Heart right ventricle (tissue), 16 donors: Measurements from ENCODE around the gene ERCC1. TPM values are rescaled to one million over a fixed set of nuclear protein-coding genes. Genes with fewer than 3 reads are reported as not detected.
A peak's percentile ranks its signal among the peaks of the same experiment; 100 is the strongest.

Source experiments
- ATAC-seq, 8 donors: fragments of 200-7000 bp; cut with Tn5 transposase; one replicate each; pipeline ENCODE4 v1.9.1; 2020; ENCODE audit warnings: mild to moderate bottlenecking in 8 of 8, moderate library complexity in 8 of 8, moderate number of reproducible peaks in 1 of 8
- DNase-seq, 2 donors: peaks; one replicate each; pipeline ENCODE4 v3.0.0-alpha.2; 2020
- H3K27ac ChIP-seq, 10 donors: fragments of 200-600 bp; sonication (generic) in 2 of 10; one replicate each; pipeline versions ENCODE4 v1.5.0 to v1.8.0; 2020 to 2022; ENCODE audit warnings: mild to moderate bottlenecking in 3 of 10
- H3K27me3 ChIP-seq, 7 donors: fragments of 200-600 bp; one replicate each; pipeline ENCODE4 v1.8.0; 2021 to 2022; ENCODE audit warnings: mild to moderate bottlenecking in 2 of 7
- H3K36me3 ChIP-seq, 9 donors: fragments of 200-600 bp; sonication (generic) in 1 of 9; one replicate each; pipeline versions ENCODE4 v1.5.0 to v1.8.0; 2020 to 2022; ENCODE audit warnings: mild to moderate bottlenecking in 2 of 9
- H3K4me1 ChIP-seq, 9 donors: fragments of 200-600 bp; sonication (generic) in 1 of 9; one replicate each; pipeline versions ENCODE4 v1.5.0 to v1.8.0; 2020 to 2022; ENCODE audit warnings: mild to moderate bottlenecking in 4 of 9
- H3K4me3 ChIP-seq, 10 donors: fragments of 200-600 bp; sonication (generic) in 2 of 10; one replicate each; pipeline versions ENCODE4 v1.5.0 to v1.8.0; 2020 to 2022; ENCODE audit warnings: mild to moderate bottlenecking in 7 of 10, moderate library complexity in 2 of 10
- H3K9me3 ChIP-seq, 11 donors: fragments of 200-600 bp in 10 of 11; sonication (generic) in 2 of 11; one replicate each; pipeline versions ENCODE4 v1.5.0 to v1.8.0; 2013 to 2022; ENCODE audit warnings: mild to moderate bottlenecking in 2 of 11, control low read depth in 1 of 11, moderate library complexity in 1 of 11
- WGBS, 2 donors: extraction: QIAGEN DNeasy Blood & Tissue Kit; methylation state at CpG; one replicate each; pipeline ENCODE4 v1.1.7; 2013; ENCODE audit warnings: inconsistent platforms in 1 of 2; 5-methylcytosine and 5-hydroxymethylcytosine counted together
- intact Hi-C, 10 donors: fragments of 100-400 bp; cut with DNase I; formaldehyde crosslinking; loops; one replicate each; pipeline versions ENCODE4 v1.11.1 to v1.14.2; 2022
- polyA plus RNA-seq, 2 donors: library from polyadenylated mRNA; stranded (reverse); fragments of 200-250 nt; gene quantifications; one replicate each; pipeline ENCODE4 v1.2.3, GENCODE V29; 2013
- total RNA-seq, 10 donors: library from RNA; stranded (reverse); fragmentation: NEBNext Ultra II Directional in 3 of 10; extraction: Animal tissue kit (Norgen Biotek cat#: 25700) in 3 of 10; gene quantifications; one replicate each; pipeline versions ENCODE4 v1.2.1 to v1.2.4, GENCODE V29; 2021 to 2023
- TF ChIP-seq, protein P1 (sequence below), 9 donors: fragments of 200-600 bp; sonication (generic) in 2 of 9; IDR thresholded peaks; one replicate each; pipeline versions ENCODE4 v1.5.0 to v1.8.0; 2021 to 2022; ENCODE audit warnings: antibody characterized with exemption in 9 of 9, mild to moderate bottlenecking in 5 of 9, moderate library complexity in 1 of 9
- donor health status: Arrhythmogenic right ventricular cardiomyopathy.
- donor health status: ischemic (EF 13 %, LVEDD 7.1; RV severe dilation, severe dysfunction).
- donor health status: healthy with polysubstance abuse.
- donor health status: DM: no; HTN: yes; CAD: no.
- donor health status: DM: no; HTN: no; CAD: no.
- donor health status: ischemic (EF 25% LVEDD 6.9; RV normal size, moderate dysfunction).
- donor health status: ischemic (EF 25% LVEDD 5.7; RV mildly dilated, moderate dysfunction).
- donor health status: healthy.
- donor health status: DM: yes; HTN: yes; CAD: no.
- donor health status: Ischemic cardiomyopathy.
- donor health status: ischemic (EF 35%, LVEDD 5.7; RV mildly dilated, moderate dysfunction).
- donor health status: nonischemic (EF 11% LVEDD 7.7; RV severe dilation, severe dysfunction).
- donor health status: DM: yes; HTN: yes; CAD: no.
- donor health status: PGD.
- donor health status: ischemic (EF 29% LVEDD 5.4; RV normal size, mild dysfunction).
- donor health status: nonischemic (EF 23%, LVEDD 6.1; RV moderate dilation, normal function).

The ERCC1 gene
- total and polyA plus RNA-seq, 12 donors, result 113 to 194 (median 143) TPM

DNA sequence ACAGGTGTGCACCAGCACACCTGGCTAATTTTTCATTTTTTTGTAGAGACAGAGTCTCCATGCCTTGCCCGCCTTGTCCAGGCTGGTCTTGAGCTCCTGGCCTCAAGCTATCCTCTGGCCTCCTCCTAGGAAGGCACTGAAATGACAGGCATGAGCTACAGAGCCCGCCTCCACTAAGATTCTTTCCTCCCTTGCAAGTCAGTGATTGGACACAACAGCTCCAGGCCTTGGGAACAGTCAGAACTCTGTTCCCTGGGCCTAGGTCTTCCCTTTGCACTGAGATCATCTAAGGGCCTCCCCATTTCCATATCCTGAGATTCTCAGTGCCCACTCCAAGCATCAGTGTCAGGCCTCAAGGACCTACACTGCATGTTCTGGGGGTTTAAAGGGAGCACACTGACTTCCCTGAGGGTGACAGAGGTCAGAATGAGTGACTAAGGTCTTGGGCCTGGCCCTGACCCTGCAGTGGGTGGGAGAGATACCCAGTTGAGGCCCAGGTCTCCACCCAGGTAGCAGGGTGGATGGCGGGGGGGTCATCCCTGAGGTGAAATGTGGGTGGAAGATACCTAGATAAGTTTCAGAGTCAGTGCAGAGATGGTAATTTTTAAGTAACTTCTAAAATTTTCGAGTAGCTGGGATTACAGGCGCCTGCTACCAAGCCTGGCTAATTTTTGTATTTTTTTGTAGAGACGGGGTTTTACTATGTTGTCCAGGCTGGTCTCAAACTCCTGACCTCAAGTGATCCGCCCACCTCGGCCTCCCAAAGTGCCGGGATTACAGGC lies 17.3 kb upstream of the ERCC1 start:
- 85 to 95% methylated on average over 9 of the region's 9 CpGs for WGBS, 2 donors
- peak overlapping the region in 9 of 10 donors; percentile 89 to 99 (median 94) for H3K27ac ChIP-seq
- intact Hi-C loops, result loop anchor here in 2 of 10 donors (5.0 to 10.0 kb wide), 2 partner anchors 161 to 204 kb away; partner anchors contain the start of gene GPR4 (in 1 of the 2)
- no peaks in the 10 kb centered on the region for H3K36me3 ChIP-seq
- TF ChIP-seq, protein P1, sequence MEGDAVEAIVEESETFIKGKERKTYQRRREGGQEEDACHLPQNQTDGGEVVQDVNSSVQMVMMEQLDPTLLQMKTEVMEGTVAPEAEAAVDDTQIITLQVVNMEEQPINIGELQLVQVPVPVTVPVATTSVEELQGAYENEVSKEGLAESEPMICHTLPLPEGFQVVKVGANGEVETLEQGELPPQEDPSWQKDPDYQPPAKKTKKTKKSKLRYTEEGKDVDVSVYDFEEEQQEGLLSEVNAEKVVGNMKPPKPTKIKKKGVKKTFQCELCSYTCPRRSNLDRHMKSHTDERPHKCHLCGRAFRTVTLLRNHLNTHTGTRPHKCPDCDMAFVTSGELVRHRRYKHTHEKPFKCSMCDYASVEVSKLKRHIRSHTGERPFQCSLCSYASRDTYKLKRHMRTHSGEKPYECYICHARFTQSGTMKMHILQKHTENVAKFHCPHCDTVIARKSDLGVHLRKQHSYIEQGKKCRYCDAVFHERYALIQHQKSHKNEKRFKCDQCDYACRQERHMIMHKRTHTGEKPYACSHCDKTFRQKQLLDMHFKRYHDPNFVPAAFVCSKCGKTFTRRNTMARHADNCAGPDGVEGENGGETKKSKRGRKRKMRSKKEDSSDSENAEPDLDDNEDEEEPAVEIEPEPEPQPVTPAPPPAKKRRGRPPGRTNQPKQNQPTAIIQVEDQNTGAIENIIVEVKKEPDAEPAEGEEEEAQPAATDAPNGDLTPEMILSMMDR (IDR thresholded peaks at IDR 0.05), result no peak
- ATAC-seq, result no peak
- peaks cover 0 to 49% (median 33%) of the 10 kb centered on the region in 9 donors for H3K4me1 ChIP-seq
- H3K4me3 ChIP-seq, result no peak overlapping the region
- no peak for DNase-seq
- no peaks in the 10 kb centered on the region for H3K27me3 ChIP-seq
- H3K9me3 ChIP-seq, result no peaks in the 10 kb centered on the region

DNA sequence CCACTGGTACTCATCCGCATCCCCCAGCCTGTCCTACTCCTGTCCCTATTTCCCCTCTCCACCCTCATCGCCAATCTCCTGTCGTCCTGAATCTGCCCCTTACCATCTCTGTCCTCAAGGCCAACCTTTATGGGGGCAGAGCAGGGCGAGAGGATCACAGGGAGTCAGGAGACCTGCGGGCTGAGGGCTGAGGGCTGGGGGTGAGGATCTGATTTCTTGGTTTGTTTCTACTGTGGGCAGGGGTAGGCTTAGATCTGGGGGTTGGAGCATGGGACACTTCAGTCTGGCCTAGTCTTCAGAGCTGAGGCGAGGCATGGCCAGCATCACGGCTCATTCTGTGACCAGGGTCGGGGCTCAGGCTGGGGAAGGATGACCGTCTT lies 16.5 kb upstream of the ERCC1 start:
- no peak for DNase-seq
- TF ChIP-seq, protein P1 (IDR thresholded peaks at IDR 0.05), result no peak
- Histone ChIP-seq H3K9me3 (no peaks in the 10 kb centered on the region), H3K4me3 (peak overlapping the region in 9 of 10 donors; percentile 53 to 77 (median 71)), H3K4me1 (peaks cover 0 to 47% (median 31%) of the 10 kb centered on the region in 9 donors), H3K27me3 (no peaks in the 10 kb centered on the region), H3K27ac (peak overlapping the region; percentile 88 to 99 (median 94)), H3K36me3 (no peaks in the 10 kb centered on the region)
- ATAC-seq, result no peak
- WGBS, 2 donors, result 46 to 49% methylated on average over 9 of the region's 9 CpGs
- intact Hi-C loops, result loop anchor here in 2 of 10 donors (5.0 to 10.0 kb wide), 2 partner anchors 162 to 205 kb away; partner anchors contain the start of gene GPR4 (in 1 of the 2)

DNA sequence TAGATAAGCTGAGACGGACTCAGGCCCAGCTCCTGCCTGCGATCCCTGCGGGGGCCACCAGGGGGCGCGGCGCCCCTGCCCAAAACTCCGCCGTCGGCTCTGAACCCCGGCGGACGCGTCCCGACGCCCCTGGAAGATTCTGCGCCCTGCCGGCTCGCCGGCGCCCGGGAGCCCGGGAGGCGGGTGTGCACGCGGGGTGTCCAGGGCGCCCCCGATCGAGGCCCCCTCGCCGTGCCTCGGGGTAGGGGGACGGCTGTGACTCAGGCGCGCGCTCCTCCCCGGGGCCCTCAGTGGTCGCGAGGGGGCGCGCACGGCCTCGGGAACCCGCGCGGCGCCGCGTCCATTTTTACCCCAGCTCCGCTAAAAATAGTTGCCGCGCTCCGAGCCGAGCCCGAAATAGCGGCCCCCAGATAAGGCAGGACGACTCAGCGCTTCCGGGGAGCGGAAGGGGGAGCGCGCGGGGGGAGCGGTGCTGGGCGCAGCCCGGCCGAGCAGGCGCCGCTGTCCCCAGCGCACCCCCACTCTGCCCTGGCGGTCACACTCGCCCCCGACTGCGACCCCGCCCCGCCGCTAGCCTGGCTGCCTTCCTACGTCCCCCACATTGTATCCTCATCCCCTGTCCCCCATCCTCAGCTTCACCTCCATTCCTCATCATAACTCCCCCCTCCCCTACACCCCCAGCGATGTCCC lies 16.0 kb upstream of the ERCC1 start:
- H3K9me3 ChIP-seq, result no peaks in the 10 kb centered on the region
- no peaks in the 10 kb centered on the region for H3K27me3 ChIP-seq
- WGBS, 2 donors, result 1% methylated on average over 70 to 78 of the region's 78 CpGs
- ATAC-seq, result peak; percentile 56 to 83 (median 70)
- no peaks in the 10 kb centered on the region for H3K36me3 ChIP-seq
- TF ChIP-seq, protein P1 (IDR thresholded peaks at IDR 0.05), result peak; percentile 99 to 100 (median 99)
- H3K4me3 ChIP-seq, result peak overlapping the region; percentile 4 to 77 (median 69)
- peaks cover 0 to 42% (median 26%) of the 10 kb centered on the region in 9 donors for H3K4me1 ChIP-seq
- DNase-seq, result peak; percentile 90
- intact Hi-C loops, result loop anchor here (1.0 to 10.0 kb wide), 6 partner anchors 39 to 205 kb away; partner anchors contain the start of gene GPR4 (in 1 of the 10)
- peak overlapping the region; percentile 88 to 99 (median 94) for H3K27ac ChIP-seq

DNA sequence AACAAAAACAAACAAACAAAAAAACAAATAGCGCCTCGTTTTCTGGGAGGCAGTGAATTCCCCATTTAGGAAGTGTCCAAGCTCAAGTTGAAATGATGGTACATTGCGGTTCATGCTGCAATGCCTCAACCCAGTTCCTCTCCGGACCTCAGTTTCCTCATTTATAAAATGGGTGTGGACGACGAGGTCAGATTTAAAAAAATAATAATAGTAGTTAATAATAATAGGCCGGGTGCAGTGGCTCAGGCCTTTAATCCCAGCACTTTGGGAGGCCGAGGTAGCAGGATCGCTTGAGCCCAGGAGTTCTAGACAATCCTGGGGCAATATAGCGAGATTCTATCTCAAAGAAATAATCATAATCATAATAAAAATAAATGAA lies 15.5 kb upstream of the ERCC1 start:
- 35% methylated on average over 10 of the region's 10 CpGs for WGBS, 2 donors
- ATAC-seq, result no peak
- Histone ChIP-seq H3K27ac (peak overlapping the region in 9 of 10 donors; percentile 89 to 99 (median 94)), H3K36me3 (no peaks in the 10 kb centered on the region), H3K4me3 (peak overlapping the region; percentile 4 to 77 (median 69)), H3K27me3 (no peaks in the 10 kb centered on the region), H3K4me1 (peaks cover 0 to 38% (median 22%) of the 10 kb centered on the region in 9 donors), H3K9me3 (no peaks in the 10 kb centered on the region)
- TF ChIP-seq, protein P1 (IDR thresholded peaks at IDR 0.05), result no peak
- DNase-seq, result no peak
- intact Hi-C loops, result loop anchor here (1.0 to 2.0 kb wide), 4 partner anchors 39 to 42 kb away; no protein-coding TSS in a partner anchor
